Brain microvascular endothelial cell (primary cell): ENCODE results near the gene ADGRG3.

Experiments
- DNase-seq: peaks from one replicate; pipeline ENCODE4 v3.0.0-alpha.2; 2020
- H3K27ac ChIP-seq: fragments of 250-450 bp; sonication (Bioruptor Pico); 2 replicates; pipeline ENCODE4 v1.5.1; 2020; ENCODE audit warnings: mild to moderate bottlenecking, moderate library complexity
- H3K27me3 ChIP-seq: fragments of 250-450 bp; sonication (Bioruptor Pico); replicated peaks from 2 replicates; pipeline ENCODE4 v1.5.1; 2020; ENCODE audit warnings: mild to moderate bottlenecking
- H3K36me3 ChIP-seq: fragments of 250-450 bp; sonication (Bioruptor Pico); replicated peaks from 2 replicates; pipeline ENCODE4 v1.5.1; 2020; ENCODE audit warnings: mild to moderate bottlenecking
- H3K4me3 ChIP-seq: 2 replicates; pipeline ENCODE4 v1.5.1; 2011; ENCODE audit warnings: low read depth, mild to moderate bottlenecking, control low read depth, low read length, moderate library complexity
- in situ Hi-C: cut with HindIII; loops from 2 replicates; pipeline ENCODE4 v1.10.0; 2017; ENCODE audit warnings: low sequenced_read_pairs, low pct_ligation_motif_present
- TF ChIP-seq, protein P1 (sequence below): IDR thresholded peaks from 2 replicates; pipeline ENCODE4 v1.5.1; 2011; ENCODE audit warnings: low read depth, mild to moderate bottlenecking, moderate library complexity, low read length, control low read depth, inconsistent platforms; ENCODE audit errors: missing control alignments

Gene ADGRG3

DNA sequence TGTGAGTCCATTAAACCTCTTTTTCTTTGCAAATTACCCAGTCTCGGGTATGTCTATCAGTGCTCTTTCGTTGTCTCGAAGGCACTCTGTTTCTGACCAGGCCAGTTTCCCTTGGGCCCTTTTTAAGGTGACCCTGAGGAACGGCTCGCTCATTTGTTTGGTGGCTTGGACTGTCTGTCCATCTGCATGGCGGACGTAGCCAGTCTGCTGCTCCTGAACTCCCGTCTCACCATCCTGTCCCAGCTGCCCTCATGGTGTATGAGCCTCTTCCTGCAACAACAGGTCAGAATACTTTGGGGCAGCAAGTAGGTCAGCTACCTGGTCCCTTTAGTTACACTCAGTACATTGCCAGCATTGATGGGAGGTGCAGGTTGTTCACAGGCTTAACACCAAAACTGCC lies 45.5 kb downstream of the ADGRG3 start:
- TF ChIP-seq, protein P1, sequence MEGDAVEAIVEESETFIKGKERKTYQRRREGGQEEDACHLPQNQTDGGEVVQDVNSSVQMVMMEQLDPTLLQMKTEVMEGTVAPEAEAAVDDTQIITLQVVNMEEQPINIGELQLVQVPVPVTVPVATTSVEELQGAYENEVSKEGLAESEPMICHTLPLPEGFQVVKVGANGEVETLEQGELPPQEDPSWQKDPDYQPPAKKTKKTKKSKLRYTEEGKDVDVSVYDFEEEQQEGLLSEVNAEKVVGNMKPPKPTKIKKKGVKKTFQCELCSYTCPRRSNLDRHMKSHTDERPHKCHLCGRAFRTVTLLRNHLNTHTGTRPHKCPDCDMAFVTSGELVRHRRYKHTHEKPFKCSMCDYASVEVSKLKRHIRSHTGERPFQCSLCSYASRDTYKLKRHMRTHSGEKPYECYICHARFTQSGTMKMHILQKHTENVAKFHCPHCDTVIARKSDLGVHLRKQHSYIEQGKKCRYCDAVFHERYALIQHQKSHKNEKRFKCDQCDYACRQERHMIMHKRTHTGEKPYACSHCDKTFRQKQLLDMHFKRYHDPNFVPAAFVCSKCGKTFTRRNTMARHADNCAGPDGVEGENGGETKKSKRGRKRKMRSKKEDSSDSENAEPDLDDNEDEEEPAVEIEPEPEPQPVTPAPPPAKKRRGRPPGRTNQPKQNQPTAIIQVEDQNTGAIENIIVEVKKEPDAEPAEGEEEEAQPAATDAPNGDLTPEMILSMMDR, result no peak
- no peak for DNase-seq
- in situ Hi-C loops, result no loop called here
- H3K27me3 ChIP-seq, result peaks cover 19% of the 10 kb centered on the region
- no peaks in the 10 kb centered on the region for H3K36me3 ChIP-seq
- no peak overlapping the region for H3K4me3 ChIP-seq
- no peak overlapping the region for H3K27ac ChIP-seq

- Histone ChIP-seq H3K36me3 (no peaks in the 10 kb centered on the region), H3K27ac (no peak overlapping the region), H3K27me3 (peaks cover 19% of the 10 kb centered on the region), H3K4me3 (no peak overlapping the region)
- TF ChIP-seq, protein P1, result no peak
- no peak for DNase-seq
- in situ Hi-C loops, result no loop called here
These were observed 45.9 kb downstream of the ADGRG3 start for GRCh38 chr16:57714047-57714446.

DNA sequence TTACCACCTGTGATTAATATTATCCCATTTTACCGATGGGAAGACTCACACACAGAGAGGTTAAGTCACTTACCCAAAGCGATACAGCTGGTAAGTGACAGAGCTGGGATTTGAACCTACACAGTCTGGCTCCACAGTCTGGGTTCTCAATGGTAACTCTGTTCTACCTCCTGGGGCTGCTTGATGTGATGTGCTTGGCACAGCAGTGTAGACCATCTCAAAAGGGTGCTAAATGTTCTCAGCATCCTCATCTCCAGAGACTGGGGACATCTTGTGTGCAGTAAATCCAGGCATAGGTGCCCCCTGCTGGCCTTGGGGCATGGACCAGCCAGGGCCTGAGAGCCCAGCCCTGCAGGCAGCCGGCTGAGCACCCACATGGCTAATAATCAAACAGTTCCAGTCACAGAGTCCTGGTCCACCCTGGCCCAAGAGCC lies 52.1 kb downstream of the ADGRG3 start:
- Histone ChIP-seq H3K27me3 (peaks cover 6% of the 10 kb centered on the region), H3K4me3 (no peak overlapping the region), H3K27ac (no peak overlapping the region), H3K36me3 (no peaks in the 10 kb centered on the region)
- peak; percentile 60 for DNase-seq
- TF ChIP-seq, protein P1, result peak; percentile 87
- in situ Hi-C loops, result no loop called here

DNA sequence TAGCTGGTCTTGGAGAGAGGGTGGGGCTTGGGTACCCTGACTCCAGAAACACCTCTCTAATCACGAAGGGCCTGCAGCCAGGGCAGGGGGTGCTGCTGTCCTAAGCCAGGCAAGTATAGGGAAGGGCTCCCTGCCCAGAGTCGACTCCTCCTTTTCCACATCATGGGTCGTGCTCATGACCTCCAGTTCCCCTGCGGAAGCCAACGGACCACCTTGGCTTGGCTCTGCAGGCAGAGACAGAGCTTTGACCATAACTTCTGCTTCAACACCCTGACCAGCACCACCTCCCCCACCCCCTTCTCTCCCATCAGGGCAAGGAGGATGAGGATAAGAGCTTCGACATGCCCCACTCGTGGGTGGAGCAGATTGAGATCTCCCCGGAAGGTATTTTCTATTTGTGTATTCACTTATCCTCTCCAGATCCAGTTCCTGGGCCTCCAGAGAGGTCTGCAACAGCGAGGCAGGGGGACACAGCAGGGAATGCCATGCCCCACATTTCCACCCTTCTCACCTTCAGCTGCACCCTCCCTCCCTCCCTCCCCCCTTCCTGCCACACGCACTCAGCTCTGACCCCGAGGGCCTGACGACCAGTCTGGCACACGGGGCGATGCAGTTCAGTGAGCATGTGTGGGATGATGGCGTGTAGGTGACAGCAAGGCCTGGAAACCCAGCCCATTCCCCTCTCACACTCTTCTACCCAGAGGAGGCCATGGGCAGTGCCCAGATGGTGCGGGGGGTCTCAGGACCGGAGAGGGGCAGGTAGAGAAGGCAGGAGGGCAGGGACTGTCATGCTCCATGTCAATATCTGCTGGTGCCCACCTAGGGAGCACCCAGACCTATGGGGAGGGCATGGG lies 53.5 kb downstream of the ADGRG3 start:
- Histone ChIP-seq H3K36me3 (no peaks in the 10 kb centered on the region), H3K27me3 (no peaks in the 10 kb centered on the region), H3K27ac (no peak overlapping the region), H3K4me3 (no peak overlapping the region)
- DNase-seq, result no peak
- in situ Hi-C loops, result no loop called here
- TF ChIP-seq, protein P1, result no peak

DNA sequence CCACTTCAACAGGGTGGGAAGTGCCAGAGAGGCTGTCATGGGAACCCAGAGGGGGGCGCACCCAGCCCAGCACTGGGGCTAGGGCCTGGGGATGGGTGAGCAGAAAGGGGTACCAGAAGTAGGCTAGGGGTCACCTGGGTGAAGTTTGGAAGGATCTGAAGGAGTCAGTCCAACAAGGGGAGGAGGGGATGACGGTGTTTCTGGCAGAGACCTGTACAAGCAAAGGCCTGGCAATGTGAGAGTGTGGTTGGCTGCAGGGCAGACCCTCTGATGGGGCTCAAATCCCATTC lies 54.0 kb downstream of the ADGRG3 start:
- H3K4me3 ChIP-seq, result no peak overlapping the region
- no peak for DNase-seq
- TF ChIP-seq, protein P1, result no peak
- in situ Hi-C loops, result no loop called here
- H3K27me3 ChIP-seq, result no peaks in the 10 kb centered on the region
- no peaks in the 10 kb centered on the region for H3K36me3 ChIP-seq
- H3K27ac ChIP-seq, result no peak overlapping the region

DNA sequence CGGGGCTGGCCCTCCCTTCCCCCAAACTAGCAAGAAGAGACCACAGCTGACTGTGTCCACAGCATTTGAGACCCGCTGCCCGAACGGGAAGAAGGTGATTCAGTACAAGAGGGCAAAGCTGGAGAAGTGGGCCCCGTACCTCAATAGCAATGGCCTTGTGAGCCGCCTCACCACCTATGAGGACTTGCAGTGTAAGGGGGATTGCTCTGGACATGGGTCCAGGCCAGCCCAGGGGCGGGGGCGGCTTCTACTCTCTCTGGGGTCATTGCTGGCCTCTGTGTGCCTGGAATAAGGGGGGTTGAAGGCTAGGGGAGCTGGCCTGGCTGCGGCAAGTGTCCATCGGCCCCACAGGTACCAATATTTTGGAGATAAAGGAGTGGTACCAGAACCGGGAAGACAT lies 54.5 kb downstream of the ADGRG3 start:
- in situ Hi-C loops, result no loop called here
- Histone ChIP-seq H3K27ac (no peak overlapping the region), H3K4me3 (no peak overlapping the region), H3K27me3 (no peaks in the 10 kb centered on the region), H3K36me3 (no peaks in the 10 kb centered on the region)
- TF ChIP-seq, protein P1, result no peak
- no peak for DNase-seq
